MM.1S (cell line): ENCODE results near the gene GSE1.

ENCODE experiments used
- CTCF ChIP-seq: fragments of 300-600 bp; sonication (generic); IDR thresholded peaks from 2 replicates; pipeline ENCODE4 v1.5.1; 2016; ENCODE audit warnings: antibody characterized with exemption, low read length, mixed read lengths
- EZH2phosphoT487 ChIP-seq: fragments of 300-600 bp; sonication (generic); IDR thresholded peaks from 2 replicates; pipeline ENCODE4 v1.6.1; 2018; ENCODE audit warnings: antibody characterized with exemption, low read length

GRCh38 chr16:85579923-85580580 lies 33.1 kb upstream of the GSE1 start:
- TF ChIP-seq CTCF = no peak
- no peak for TF ChIP-seq EZH2phosphoT487
